Activated T-helper 1 cell treated with Interleukin-2 at 50 U/mL for 16 hours (primary cell): ENCODE data around the gene CBX4.

Source experiments
- DNase-seq: peaks from one replicate; pipeline ENCODE4 v3.0.0-alpha.2; 2020; ENCODE audit warnings: low read depth

The CBX4 gene

GRCh38 chr17:79839356-79840268 lies at the start of gene CBX4:
Gene CBX4 (minus strand): TSS chr17:79839440. CDS start chr17:79839251, 189 bp downstream.
- DNase-seq = peak; percentile 87

DNA sequence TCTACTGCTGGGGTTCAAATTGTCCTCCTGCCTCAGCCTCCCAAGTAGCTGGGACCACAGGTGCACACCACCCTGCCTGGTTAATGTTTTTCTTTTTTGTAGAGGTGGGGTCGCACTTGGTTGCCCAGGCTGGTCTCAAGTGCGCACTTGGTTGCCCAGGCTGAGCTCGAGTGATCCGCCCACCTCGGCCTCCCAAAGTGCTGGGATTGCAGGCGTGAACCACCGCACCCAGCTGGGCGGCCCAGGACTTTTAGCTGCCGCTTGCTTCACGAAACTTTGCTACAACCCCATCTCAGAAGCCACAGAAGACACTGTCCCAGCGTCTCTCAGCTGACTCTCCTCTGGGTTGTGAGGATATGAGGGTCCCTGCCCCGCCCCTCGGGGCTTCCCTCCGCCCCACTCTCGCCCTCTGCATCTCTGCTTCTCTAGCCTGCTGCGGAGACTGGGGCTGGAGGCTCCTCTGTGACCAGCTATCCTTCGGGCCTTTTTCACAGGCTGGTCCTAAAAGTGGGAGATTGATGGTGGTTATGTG lies 48.8 kb upstream of the CBX4 start:
- DNase-seq = no peak

- DNase-seq = no peak
These were observed 48.3 kb upstream of the CBX4 start for GRCh38 chr17:79887451-79887991.

- DNase-seq = no peak
These were observed 44.0 kb upstream of the CBX4 start for GRCh38 chr17:79883202-79883601.

DNA sequence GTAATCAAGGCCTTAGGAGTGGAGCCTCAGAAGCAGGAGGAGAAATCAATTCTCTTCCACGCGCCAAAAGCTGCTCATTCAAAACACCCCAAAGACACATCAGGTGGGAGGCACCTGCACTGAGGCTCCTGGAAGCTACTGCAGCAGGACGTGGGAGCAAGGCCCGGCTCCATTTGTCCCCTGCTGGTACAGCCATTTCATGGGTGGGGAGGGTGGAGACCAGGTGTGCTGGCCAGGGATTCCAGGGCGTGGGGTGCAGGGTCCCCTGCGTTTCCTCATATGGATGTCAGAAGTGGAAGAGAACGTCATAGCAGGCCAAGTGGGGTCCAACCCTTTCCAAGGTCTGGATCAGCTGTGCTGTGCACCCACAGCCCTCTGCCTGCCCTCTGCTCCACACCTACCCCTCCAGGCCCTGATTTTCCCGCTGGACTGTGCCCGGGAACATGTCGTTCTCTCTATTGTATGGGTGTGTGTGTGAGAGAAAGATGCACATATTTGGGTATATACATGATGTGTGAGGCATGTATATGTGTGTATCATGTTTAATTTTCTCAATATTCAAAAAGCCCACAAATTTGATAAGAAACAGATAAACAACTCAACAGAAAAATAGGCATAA lies 39.2 kb upstream of the CBX4 start:
- DNase-seq = no peak

- no peak for DNase-seq
These were observed 37.8 kb upstream of the CBX4 start for GRCh38 chr17:79877041-79877440.

DNA sequence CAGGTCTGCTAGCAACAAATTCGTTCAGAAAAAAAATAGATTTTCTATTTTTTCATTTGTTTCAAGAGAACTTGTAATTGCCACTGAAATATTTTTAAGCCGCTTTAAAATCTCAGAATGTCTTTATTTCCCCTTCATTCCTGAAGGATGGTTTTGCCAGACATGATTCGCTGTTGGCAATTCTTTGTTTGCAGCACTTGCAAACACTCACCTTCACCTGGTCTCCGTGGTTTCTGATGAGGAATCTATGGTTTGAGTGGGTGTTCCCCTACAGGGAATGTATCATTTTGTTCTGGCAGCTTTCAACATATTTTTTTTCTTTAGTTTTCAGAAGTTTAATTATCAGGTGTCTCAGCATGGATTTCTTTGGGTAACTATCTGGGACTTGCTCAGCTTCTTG lies 36.3 kb upstream of the CBX4 start:
- no peak for DNase-seq

DNA sequence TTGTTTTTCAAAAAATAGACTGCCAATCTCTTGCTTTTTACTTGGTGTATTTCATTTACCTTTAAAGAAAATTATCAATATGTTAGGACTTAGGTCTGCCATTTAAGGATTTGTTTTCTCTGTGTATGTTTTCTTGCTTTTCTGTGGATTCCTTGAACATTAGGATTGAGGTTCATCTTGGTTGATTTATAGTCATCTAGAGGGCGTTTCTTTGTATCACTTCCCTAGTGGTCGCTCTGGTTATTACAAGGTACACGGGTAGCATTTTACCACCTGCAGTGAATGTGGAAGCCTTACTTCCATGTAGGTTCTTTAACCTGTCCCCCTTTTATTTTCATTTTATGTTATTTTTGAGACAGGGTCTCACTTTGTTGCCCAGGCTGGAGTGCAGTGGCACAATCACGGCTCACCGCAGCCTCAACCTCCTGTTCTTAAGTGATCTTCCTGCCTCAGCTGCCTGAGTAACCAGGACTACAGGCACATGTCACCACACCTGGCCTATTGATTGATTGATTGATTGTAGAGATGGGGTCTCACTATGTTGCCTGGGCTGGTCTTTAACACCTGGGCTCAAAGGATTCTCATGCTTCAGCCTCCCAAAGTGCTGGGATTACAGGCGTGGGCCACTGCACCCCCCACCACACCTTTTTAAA lies 35.2 kb upstream of the CBX4 start:
- DNase-seq = no peak

DNA sequence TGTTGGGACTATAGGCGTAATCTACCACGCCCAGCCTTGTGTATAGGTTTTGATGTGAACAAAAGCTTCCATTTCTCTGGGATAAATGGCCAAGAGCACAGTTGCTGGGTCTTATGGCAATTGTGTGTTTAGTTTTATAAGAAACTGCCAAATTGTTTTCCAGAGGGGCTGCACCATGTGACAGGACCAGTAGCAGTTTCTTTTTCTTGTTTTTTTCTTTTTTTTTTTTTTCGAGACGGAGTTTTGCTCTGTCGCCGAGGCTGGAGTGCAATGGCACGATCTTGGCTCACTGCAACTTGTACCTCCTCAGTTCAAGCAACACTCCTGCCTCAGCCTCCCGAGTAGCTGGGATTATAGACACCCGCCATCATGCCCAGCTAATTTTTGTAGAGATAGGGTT lies 34.3 kb upstream of the CBX4 start:
- no peak for DNase-seq

DNA sequence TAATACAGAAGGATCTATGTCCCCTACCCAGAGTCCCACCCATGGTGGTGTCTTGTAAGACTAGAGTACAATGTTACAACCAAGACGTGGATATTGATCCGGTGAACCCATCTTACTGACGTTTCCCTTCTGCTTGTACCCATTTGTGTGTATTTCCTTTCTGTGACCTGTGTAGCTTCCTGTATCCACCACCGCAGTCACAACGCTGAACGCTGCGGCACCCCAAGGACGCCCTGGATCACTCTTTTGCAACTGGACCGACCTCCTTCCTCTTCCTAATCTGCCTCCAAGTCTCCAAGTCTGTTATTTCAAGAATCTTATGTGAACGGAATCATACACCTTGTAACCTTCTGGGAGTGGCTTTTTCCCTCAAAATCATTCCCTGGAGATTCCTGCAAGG lies 33.5 kb upstream of the CBX4 start:
- no peak for DNase-seq

GRCh38 chr17:79871131-79871530 lies 31.9 kb upstream of the CBX4 start:
- no peak for DNase-seq

DNA sequence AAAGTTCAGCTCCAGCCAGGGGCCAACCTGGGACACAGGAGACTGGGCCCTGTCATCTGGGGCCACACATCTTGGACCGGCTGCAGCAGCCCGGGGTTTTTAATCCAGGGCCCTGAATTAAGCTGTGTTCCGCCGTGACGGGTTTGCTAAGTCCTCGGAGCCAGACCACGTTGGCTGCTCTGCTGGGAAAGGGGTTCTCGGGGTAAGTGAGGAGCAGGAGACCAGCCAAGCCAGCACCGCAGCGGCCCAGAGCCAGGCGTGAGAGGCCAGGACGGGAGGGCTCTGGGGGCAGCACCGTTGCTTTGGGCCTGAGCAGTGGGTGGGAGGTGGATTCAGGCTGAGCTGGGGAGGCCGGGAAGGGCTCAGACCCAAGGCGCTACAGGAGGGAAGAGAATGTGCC lies 31.3 kb upstream of the CBX4 start:
- no peak for DNase-seq

GRCh38 chr17:79866791-79867518 lies 27.7 kb upstream of the CBX4 start:
- no peak for DNase-seq

DNA sequence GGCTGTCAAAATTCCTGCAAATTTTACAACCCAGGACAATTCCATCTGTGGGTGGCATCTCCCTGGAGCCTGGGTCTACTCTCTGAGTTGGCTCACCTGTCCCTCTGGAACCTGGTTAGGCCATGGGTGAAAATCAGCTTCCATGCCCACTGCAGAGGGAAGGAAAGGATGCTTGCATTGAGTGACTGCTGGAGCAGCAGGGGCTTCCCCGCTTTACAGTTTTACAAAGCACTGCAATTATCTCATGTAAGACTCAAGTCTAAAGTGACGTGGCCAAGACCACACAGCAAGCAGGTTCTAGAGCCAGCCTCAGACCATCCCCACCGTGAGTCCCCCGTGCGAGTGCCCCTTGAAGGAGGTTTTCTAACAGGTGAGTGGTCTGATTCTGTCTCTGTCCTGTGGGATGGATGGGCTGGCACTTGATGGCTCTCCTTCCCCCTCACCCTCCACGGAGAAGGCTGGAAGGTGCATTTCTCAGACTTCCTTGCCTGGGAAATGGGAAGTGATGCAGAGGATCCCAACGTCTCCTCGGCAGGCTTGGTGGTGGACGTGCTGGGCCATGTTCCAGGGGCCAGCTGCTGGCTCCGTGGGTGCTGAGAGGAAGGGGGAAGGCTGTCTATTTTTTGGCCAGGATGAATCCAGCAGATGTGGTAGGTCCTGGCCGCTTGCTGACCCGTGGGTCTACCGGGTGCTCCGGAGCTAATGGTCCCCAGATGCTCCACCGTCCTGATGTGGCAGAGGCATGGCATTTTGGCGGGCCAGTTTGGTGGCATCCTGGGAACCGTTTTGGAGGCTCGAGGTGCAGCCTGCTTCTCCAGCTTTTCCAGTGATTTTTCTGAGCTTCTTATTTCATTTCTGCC lies 26.3 kb upstream of the CBX4 start:
- no peak for DNase-seq

GRCh38 chr17:79864617-79865250 lies 25.5 kb upstream of the CBX4 start:
- DNase-seq = no peak

DNA sequence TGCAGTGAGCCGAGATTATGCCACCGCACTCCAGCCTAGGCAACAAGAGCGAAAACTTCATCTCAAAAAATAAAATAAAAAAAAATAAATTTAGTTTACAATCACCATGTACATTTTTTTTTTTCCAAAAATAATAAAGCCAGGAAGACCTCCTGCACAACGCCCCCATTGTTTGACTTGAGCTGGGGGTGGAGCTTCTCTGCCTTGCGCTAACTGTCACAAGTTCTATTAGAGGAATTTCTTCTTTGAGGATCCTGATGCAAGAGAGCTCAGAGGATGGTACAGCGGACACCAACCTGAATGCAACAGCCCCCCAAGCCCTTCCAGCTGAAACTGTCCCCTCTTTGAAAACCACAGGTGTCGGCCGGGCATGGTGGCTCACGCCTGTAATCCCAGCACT lies 24.9 kb upstream of the CBX4 start:
- no peak for DNase-seq

- no peak for DNase-seq
These were observed 23.7 kb upstream of the CBX4 start for GRCh38 chr17:79862771-79863440.

DNA sequence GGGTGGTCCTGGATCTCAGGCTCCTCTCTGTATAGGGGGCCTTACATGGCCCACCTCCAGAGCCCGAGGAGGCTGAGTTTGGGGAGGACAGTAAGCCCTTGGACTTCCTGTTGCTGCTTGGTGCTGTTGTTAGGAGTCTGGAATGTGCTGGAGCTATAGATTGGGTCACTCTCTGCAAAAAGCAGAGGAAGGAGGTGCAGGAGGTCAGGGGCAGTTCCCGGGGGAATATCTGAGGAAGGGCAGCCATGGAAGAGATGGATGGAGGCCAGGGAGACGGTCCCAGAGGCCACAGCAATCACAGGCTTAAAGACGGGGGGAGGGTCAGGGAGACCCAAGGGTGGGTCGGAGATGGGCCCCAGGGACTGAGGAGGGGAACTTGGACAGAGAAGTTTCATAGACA lies 23.0 kb upstream of the CBX4 start:
- no peak for DNase-seq

- DNase-seq = no peak
These were observed 22.4 kb upstream of the CBX4 start for GRCh38 chr17:79861413-79862216.
